SU-DHL-6 (cell line): Measurements from ENCODE around the gene EFCAB8.

ENCODE experiments used
- H2AFZ ChIP-seq: fragments of 200-600 bp; sonication (generic); 2 replicates; pipeline ENCODE4 v1.6.1; 2014; ENCODE audit warnings: low read depth, mild to moderate bottlenecking, moderate library complexity, mixed read lengths, antibody characterized with exemption, low read length; ENCODE audit not compliant: severe bottlenecking
- H3F3A ChIP-seq: fragments of 200-600 bp; shearing (Covaris generic); 2 replicates; pipeline ENCODE4 v1.6.0; 2016; ENCODE audit warnings: antibody characterized with exemption, mild to moderate bottlenecking; ENCODE audit not compliant: insufficient read depth
- H3K27ac ChIP-seq: fragments of 200-600 bp; sonication (generic); 2 replicates; pipeline ENCODE4 v1.5.1; 2016; ENCODE audit warnings: low read depth, mild to moderate bottlenecking, low read length, moderate library complexity, mixed read lengths
- H3K27me3 ChIP-seq: fragments of 200-600 bp; sonication (generic), shearing (Covaris generic); 2 replicates; pipeline ENCODE4 v1.6.0; 2014; ENCODE audit warnings: mild to moderate bottlenecking, low read length
- H3K36me3 ChIP-seq: fragments of 200-600 bp; sonication (generic); 2 replicates; pipeline ENCODE4 v1.6.1; 2014; ENCODE audit warnings: mild to moderate bottlenecking, low read length, mixed read lengths
- H3K4me2 ChIP-seq: fragments of 300-600, 200-600 bp; shearing (Covaris generic), sonication (generic); 2 replicates; pipeline ENCODE4 v1.6.0; 2014; ENCODE audit warnings: low read length, low read depth, mild to moderate bottlenecking; ENCODE audit not compliant: poor library complexity, severe bottlenecking
- H3K4me3 ChIP-seq: fragments of 200-600 bp; sonication (generic); 2 replicates; pipeline ENCODE4 v1.5.1; 2014; ENCODE audit warnings: antibody characterized with exemption, low read length, mild to moderate bottlenecking, mixed read lengths; ENCODE audit not compliant: insufficient read depth, poor library complexity, severe bottlenecking
- H3K79me2 ChIP-seq: fragments of 200-600 bp; sonication (generic); 2 replicates; pipeline ENCODE4 v1.6.1; 2014; ENCODE audit warnings: mild to moderate bottlenecking, low read length, moderate library complexity; ENCODE audit not compliant: insufficient read depth
- H3K9ac ChIP-seq: fragments of 200-600 bp; sonication (generic); 2 replicates; pipeline ENCODE4 v1.7.0; 2014; ENCODE audit warnings: mild to moderate bottlenecking, low read length
- H3K9me2 ChIP-seq: fragments of 200-600 bp; sonication (generic); replicated peaks from 2 replicates; pipeline ENCODE4 v1.6.1; 2014; ENCODE audit warnings: low read length; ENCODE audit not compliant: insufficient read depth
- H3K9me3 ChIP-seq: fragments of 200-600 bp; sonication (generic); 2 replicates; pipeline ENCODE4 v1.6.1; 2014; ENCODE audit warnings: low read length, mixed read lengths; ENCODE audit not compliant: insufficient read depth
- H4K20me1 ChIP-seq: fragments of 200-600 bp; sonication (generic); 2 replicates; pipeline ENCODE4 v1.6.1; 2014; ENCODE audit warnings: low read depth, mild to moderate bottlenecking, antibody characterized with exemption, low read length, moderate library complexity, mixed read lengths
- EZH2phosphoT487 ChIP-seq: fragments of 200-600 bp; sonication (generic), shearing (Covaris generic); conservative IDR thresholded peaks from 2 replicates; pipeline ENCODE4 v1.6.1; 2018; ENCODE audit warnings: mild to moderate bottlenecking, antibody characterized with exemption, low read length, moderate library complexity, mixed read lengths
- TF ChIP-seq, protein P1 (sequence below): fragments of 200-600 bp; sonication (generic); IDR thresholded peaks from one replicate; pipeline ENCODE4 v1.5.1; 2017; ENCODE audit warnings: antibody characterized with exemption, mild to moderate bottlenecking, low read length, moderate library complexity; ENCODE audit not compliant: insufficient read depth, poor library complexity, severe bottlenecking

The EFCAB8 gene

GRCh38 chr20:32831982-32832381 is 26.7 kb upstream of the EFCAB8 start:
- H3K9me2 ChIP-seq: no peaks in the 10 kb centered on the region
- peaks cover 36% of the 10 kb centered on the region; the same call in 1 of the 2 replicates for H3K36me3 ChIP-seq
- H3F3A ChIP-seq: no peaks in the 10 kb centered on the region
- TF ChIP-seq EZH2phosphoT487: no peak
- TF ChIP-seq, protein P1, sequence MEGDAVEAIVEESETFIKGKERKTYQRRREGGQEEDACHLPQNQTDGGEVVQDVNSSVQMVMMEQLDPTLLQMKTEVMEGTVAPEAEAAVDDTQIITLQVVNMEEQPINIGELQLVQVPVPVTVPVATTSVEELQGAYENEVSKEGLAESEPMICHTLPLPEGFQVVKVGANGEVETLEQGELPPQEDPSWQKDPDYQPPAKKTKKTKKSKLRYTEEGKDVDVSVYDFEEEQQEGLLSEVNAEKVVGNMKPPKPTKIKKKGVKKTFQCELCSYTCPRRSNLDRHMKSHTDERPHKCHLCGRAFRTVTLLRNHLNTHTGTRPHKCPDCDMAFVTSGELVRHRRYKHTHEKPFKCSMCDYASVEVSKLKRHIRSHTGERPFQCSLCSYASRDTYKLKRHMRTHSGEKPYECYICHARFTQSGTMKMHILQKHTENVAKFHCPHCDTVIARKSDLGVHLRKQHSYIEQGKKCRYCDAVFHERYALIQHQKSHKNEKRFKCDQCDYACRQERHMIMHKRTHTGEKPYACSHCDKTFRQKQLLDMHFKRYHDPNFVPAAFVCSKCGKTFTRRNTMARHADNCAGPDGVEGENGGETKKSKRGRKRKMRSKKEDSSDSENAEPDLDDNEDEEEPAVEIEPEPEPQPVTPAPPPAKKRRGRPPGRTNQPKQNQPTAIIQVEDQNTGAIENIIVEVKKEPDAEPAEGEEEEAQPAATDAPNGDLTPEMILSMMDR: no peak
- no peak overlapping the region for H3K4me3 ChIP-seq
- no peak overlapping the region for H3K9ac ChIP-seq
- no peaks in the 10 kb centered on the region for H3K9me3 ChIP-seq
- no peak overlapping the region for H3K27ac ChIP-seq
- no peaks in the 10 kb centered on the region for H3K27me3 ChIP-seq
- no peak overlapping the region for H2AFZ ChIP-seq
- peaks cover 20% of the 10 kb centered on the region for H4K20me1 ChIP-seq
- H3K79me2 ChIP-seq: peaks cover 93% of the 10 kb centered on the region
- no peak overlapping the region for H3K4me2 ChIP-seq

- H3K36me3 ChIP-seq: peaks cover 40% of the 10 kb centered on the region; the same call in 1 of the 2 replicates
- H2AFZ ChIP-seq: no peak overlapping the region
- H3K9me3 ChIP-seq: no peaks in the 10 kb centered on the region
- no peak overlapping the region for H3K4me2 ChIP-seq
- no peak overlapping the region for H3K27ac ChIP-seq
- H3K4me3 ChIP-seq: no peak overlapping the region
- no peaks in the 10 kb centered on the region for H3F3A ChIP-seq
- H3K9me2 ChIP-seq: no peaks in the 10 kb centered on the region
- H3K79me2 ChIP-seq: peaks cover 91% of the 10 kb centered on the region
- H4K20me1 ChIP-seq: peaks cover 20% of the 10 kb centered on the region
- TF ChIP-seq, protein P1: no peak
- TF ChIP-seq EZH2phosphoT487: no peak
- no peaks in the 10 kb centered on the region for H3K27me3 ChIP-seq
- no peak overlapping the region for H3K9ac ChIP-seq
Observed at GRCh38 chr20:32832664-32833063, 26.1 kb upstream of the EFCAB8 start.

DNA sequence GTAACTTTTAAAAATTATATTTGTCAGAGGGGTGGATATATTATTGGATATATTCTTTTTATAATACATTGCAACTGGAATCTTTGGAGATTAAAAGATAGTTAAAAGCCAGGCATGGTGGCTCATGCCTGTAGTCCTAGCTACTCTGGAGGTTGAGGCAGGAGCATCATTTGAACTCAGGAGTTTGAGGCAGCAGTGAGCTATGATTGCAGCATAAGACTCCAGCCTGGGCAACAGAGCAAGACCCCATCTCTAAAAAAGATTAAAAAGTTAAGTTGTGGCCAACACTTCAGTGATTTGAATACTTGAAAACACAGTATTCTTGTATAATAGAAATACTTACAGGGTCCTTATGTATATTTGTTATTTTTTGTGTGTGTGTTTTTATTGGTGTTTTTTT is 23.8 kb upstream of the EFCAB8 start:
- Histone ChIP-seq H3K4me3 (no peak overlapping the region), H4K20me1 (peaks cover 19% of the 10 kb centered on the region), H3K4me2 (no peak overlapping the region), H3K79me2 (peaks cover 85% of the 10 kb centered on the region), H3K36me3 (peaks cover 54% of the 10 kb centered on the region), H3K27me3 (no peaks in the 10 kb centered on the region), H3K9me2 (no peaks in the 10 kb centered on the region), H3K27ac (no peak overlapping the region), H3F3A (no peaks in the 10 kb centered on the region), H3K9me3 (no peaks in the 10 kb centered on the region), H3K9ac (no peak overlapping the region), H2AFZ (no peak overlapping the region)
- TF ChIP-seq, protein P1: no peak
- no peak for TF ChIP-seq EZH2phosphoT487

DNA sequence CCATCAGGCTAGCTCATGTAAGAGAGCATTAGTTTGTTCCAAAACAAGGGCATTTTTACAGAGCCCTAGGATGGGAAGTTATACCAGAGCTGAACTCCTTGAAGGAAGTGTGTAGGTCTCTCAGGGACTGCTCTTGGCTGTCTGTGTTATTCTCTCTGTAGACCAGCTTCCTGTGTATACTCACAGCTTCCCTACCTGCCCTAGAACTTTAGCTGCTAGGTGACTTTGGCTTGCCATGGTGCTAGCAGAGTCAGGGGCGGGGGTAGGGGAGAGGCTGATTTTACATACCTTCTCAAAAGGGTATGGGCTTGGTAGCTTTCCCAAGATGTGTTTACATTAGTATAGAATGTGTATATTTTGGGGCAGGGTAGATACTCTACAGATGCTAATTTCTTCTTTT is 21.6 kb upstream of the EFCAB8 start:
- Histone ChIP-seq H3K27ac (no peak overlapping the region), H3K4me3 (no peak overlapping the region), H3K9ac (no peak overlapping the region), H3K4me2 (no peak overlapping the region), H2AFZ (no peak overlapping the region), H3K27me3 (no peaks in the 10 kb centered on the region), H3F3A (no peaks in the 10 kb centered on the region), H3K9me3 (no peaks in the 10 kb centered on the region), H4K20me1 (peaks cover 13% of the 10 kb centered on the region), H3K36me3 (peaks cover 55% of the 10 kb centered on the region), H3K9me2 (no peaks in the 10 kb centered on the region), H3K79me2 (peaks cover 69% of the 10 kb centered on the region)
- TF ChIP-seq, protein P1: no peak
- TF ChIP-seq EZH2phosphoT487: no peak
